ENCODE data around the gene FRRS1.

- TF ChIP-seq CEBPB (IDR thresholded peaks at IDR 0.05; ENCODE audit: low read depth, low read length) (no peak), CTCF (conservative IDR thresholded peaks at IDR 0.05; ENCODE audit: low read depth, low read length) (no peak), POLR2A (IDR thresholded peaks at IDR 0.05; ENCODE audit: low read depth, low read length) (no peak), ELK1 (IDR thresholded peaks at IDR 0.05; ENCODE audit: borderline replicate concordance, low read depth, low read length) (no peak), SMC3 (IDR thresholded peaks at IDR 0.05; ENCODE audit: low read depth, low read length) (no peak), USF2 (IDR thresholded peaks at IDR 0.05; ENCODE audit: low read depth, low read length) (no peak), BHLHE40 (IDR thresholded peaks at IDR 0.05; ENCODE audit: low read depth, low read length) (no peak), MAZ (IDR thresholded peaks at IDR 0.05; ENCODE audit: borderline replicate concordance, low read depth, low read length) (no peak), RFX5 (IDR thresholded peaks at IDR 0.05; ENCODE audit: low read depth, low read length) (no peak), MAFK (IDR thresholded peaks at IDR 0.05; ENCODE audit: low read depth, low read length) (no peak), NFE2L2 (IDR thresholded peaks at IDR 0.05; ENCODE audit: low read depth, low read length) (no peak)
These were observed 15.4 kb upstream of the FRRS1 start for GRCh38 chr1:99781798-99782197.

Measured in IMR-90 (cell line).